IMR-90 (cell line): ENCODE results near the gene GMPR. TPM values are rescaled to one million over a fixed set of nuclear protein-coding genes. Genes with fewer than 3 reads are reported as not detected.

Experiments used
- ATAC-seq: fragments of 200-7000 bp; cut with Tn5 transposase; 2 replicates; pipeline ENCODE4 v1.9.1; 2020; ENCODE audit warnings: low read depth, mild to moderate bottlenecking, moderate library complexity
- BruUV-seq: library from RNA; stranded (reverse); fragments of 400-500 nt; replicated peaks from 2 replicates; lab custom pipeline; 2021; lab: Mats Ljungman, UMichigan
- CTCF ChIA-PET: fragments of 300-600 bp; formaldehyde crosslinking; extraction: SDS; loops from one replicate; lab custom pipeline; 2021; ENCODE audit warnings: antibody characterized with exemption; lab: Yijun Ruan, JAX
- POLR2A ChIA-PET: fragments of 300-600 bp; sonication (Branson Sonifier 250); formaldehyde crosslinking; loops from one replicate; lab custom pipeline; 2022; ENCODE audit warnings: antibody characterized with exemption; ENCODE audit not compliant: unreplicated experiment; lab: Charles Lee
- DNase-seq: peaks from one replicate; pipeline ENCODE4 v3.0.0; 2013
- H2AFZ ChIP-seq: replicated peaks from 2 replicates; pipeline ENCODE3; 2013; ENCODE audit warnings: low read length, mild to moderate bottlenecking; ENCODE audit not compliant: poor library complexity
- H2AK5ac ChIP-seq: 2 replicates; pipeline ENCODE4 v1.6.1; 2013; ENCODE audit warnings: low read depth, low read length, inconsistent platforms
- H2AK9ac ChIP-seq: replicated peaks from 2 replicates; pipeline ENCODE3; 2013; ENCODE audit warnings: mild to moderate bottlenecking, low read depth, low read length, moderate library complexity; ENCODE audit not compliant: poor library complexity
- H2BK120ac ChIP-seq: 2 replicates; pipeline ENCODE4 v1.6.1; 2013; ENCODE audit warnings: low read depth, low read length, inconsistent platforms
- H2BK15ac ChIP-seq: 3 replicates; pipeline ENCODE4 v1.6.1; 2013; ENCODE audit warnings: low read depth, low read length, inconsistent platforms
- H2BK20ac ChIP-seq: 2 replicates; pipeline ENCODE4 v1.6.1; 2013; ENCODE audit warnings: low read depth, mild to moderate bottlenecking, inconsistent platforms, low read length, moderate library complexity
- H2BK5ac ChIP-seq: 2 replicates; pipeline ENCODE4 v1.6.1; 2013; ENCODE audit warnings: mild to moderate bottlenecking, low read depth, low read length, inconsistent platforms; ENCODE audit not compliant: poor library complexity, severe bottlenecking
- H3K14ac ChIP-seq: replicated peaks from 2 replicates; pipeline ENCODE4 v1.6.1; 2013; ENCODE audit warnings: low read depth, low read length, inconsistent platforms
- H3K18ac ChIP-seq: 2 replicates; pipeline ENCODE4 v1.6.1; 2013; ENCODE audit warnings: low read depth, low read length, control low read depth
- H3K23ac ChIP-seq: 2 replicates; pipeline ENCODE4 v1.6.1; 2013; ENCODE audit warnings: low read depth, low read length, inconsistent platforms
- H3K27ac ChIP-seq: 2 replicates; pipeline ENCODE4 v1.5.1; 2013; ENCODE audit warnings: mild to moderate bottlenecking, control low read depth, low read length; ENCODE audit not compliant: insufficient read depth
- H3K27me3 ChIP-seq: 2 replicates; pipeline ENCODE4 v1.6.1; 2013; ENCODE audit warnings: low read length; ENCODE audit not compliant: control insufficient read depth, insufficient read depth
- H3K36me3 ChIP-seq: 2 replicates; pipeline ENCODE4 v1.6.1; 2013; ENCODE audit warnings: low read length, mixed read lengths; ENCODE audit not compliant: control insufficient read depth, insufficient read depth
- H3K4ac ChIP-seq: 2 replicates; pipeline ENCODE4 v1.6.1; 2013; ENCODE audit warnings: low read depth, low read length, inconsistent platforms
- H3K4me1 ChIP-seq: 2 replicates; pipeline ENCODE4 v1.6.1; 2013; ENCODE audit warnings: low read length, mixed read lengths; ENCODE audit not compliant: control insufficient read depth, insufficient read depth
- H3K4me2 ChIP-seq: 2 replicates; pipeline ENCODE4 v1.6.1; 2013; ENCODE audit warnings: low read depth, mild to moderate bottlenecking, control low read depth, low read length, moderate library complexity
- H3K4me3 ChIP-seq: 2 replicates; pipeline ENCODE4 v1.5.1; 2013; ENCODE audit warnings: low read depth, mild to moderate bottlenecking, control low read depth, low read length, moderate library complexity; ENCODE audit not compliant: insufficient read depth
- H3K56ac ChIP-seq: 2 replicates; pipeline ENCODE4 v1.6.1; 2013; ENCODE audit warnings: low read length, inconsistent platforms; ENCODE audit not compliant: insufficient read depth; ENCODE audit errors: extremely low read depth
- H3K79me1 ChIP-seq, 2 experiments: 2 replicates each; pipeline ENCODE4 v1.6.1; 2013; ENCODE audit warnings: low read length in 2 of 2, inconsistent platforms in 1 of 2, low read depth in 1 of 2
- H3K9ac ChIP-seq: 2 replicates; pipeline ENCODE4 v1.6.1; 2013; ENCODE audit warnings: low read depth, low read length, control low read depth
- H3K9me1 ChIP-seq: 2 replicates; pipeline ENCODE4 v1.6.1; 2013; ENCODE audit warnings: low read length, inconsistent platforms; ENCODE audit not compliant: insufficient read depth
- H3K9me3 ChIP-seq: 2 replicates; pipeline ENCODE4 v1.6.1; 2013; ENCODE audit warnings: low read length; ENCODE audit not compliant: control insufficient read depth, insufficient read depth
- H4K20me1 ChIP-seq: 2 replicates; pipeline ENCODE4 v1.6.1; 2013; ENCODE audit warnings: low read length, inconsistent platforms; ENCODE audit not compliant: insufficient read depth
- H4K5ac ChIP-seq: 2 replicates; pipeline ENCODE4 v1.6.1; 2013; ENCODE audit warnings: mild to moderate bottlenecking, low read depth, low read length, control low read depth
- H4K8ac ChIP-seq, 2 experiments: 2 replicates each; pipeline ENCODE4 v1.6.1; 2013; ENCODE audit warnings: low read depth in 2 of 2, low read length in 2 of 2, control low read depth in 1 of 2, inconsistent platforms in 1 of 2
- H4K91ac ChIP-seq: 2 replicates; pipeline ENCODE4 v1.6.1; 2013; ENCODE audit warnings: low read depth, low read length, inconsistent platforms; ENCODE audit not compliant: insufficient read depth
- BHLHE40 ChIP-seq: fragments of 150-350 bp; IDR thresholded peaks from 2 replicates; pipeline ENCODE4 v1.6.1; 2016; ENCODE audit warnings: mild to moderate bottlenecking, low read depth, low read length
- CEBPB ChIP-seq: IDR thresholded peaks from 2 replicates; pipeline ENCODE4 v1.6.1; 2012; ENCODE audit warnings: low read depth, low read length, improper control_type of control experiment
- CHD1 ChIP-seq: IDR thresholded peaks from 2 replicates; pipeline ENCODE4 v1.6.1; 2012; ENCODE audit warnings: low read depth, low read length, improper control_type of control experiment
- ELK1 ChIP-seq: fragments of 150-350 bp; IDR thresholded peaks from 2 replicates; pipeline ENCODE4 v1.6.1; 2016; ENCODE audit warnings: low read depth, mild to moderate bottlenecking, low read length, moderate library complexity, borderline replicate concordance
- FOS ChIP-seq: fragments of 150-350 bp; IDR thresholded peaks from 2 replicates; pipeline ENCODE4 v1.6.1; 2016; ENCODE audit warnings: low read depth, low read length
- MAFK ChIP-seq: IDR thresholded peaks from 2 replicates; pipeline ENCODE4 v1.6.1; 2012; ENCODE audit warnings: low read depth, low read length, improper control_type of control experiment
- MAZ ChIP-seq: IDR thresholded peaks from 2 replicates; pipeline ENCODE4 v1.6.1; 2012; ENCODE audit warnings: low read depth, mild to moderate bottlenecking, low read length, improper control_type of control experiment, moderate library complexity, borderline replicate concordance
- MXI1 ChIP-seq: IDR thresholded peaks from 2 replicates; pipeline ENCODE4 v1.6.1; 2012; ENCODE audit warnings: low read depth, mild to moderate bottlenecking, low read length, moderate library complexity, borderline replicate concordance
- NFE2L2 ChIP-seq: fragments of 150-350 bp; IDR thresholded peaks from 2 replicates; pipeline ENCODE4 v1.6.1; 2016; ENCODE audit warnings: low read depth, mild to moderate bottlenecking, low read length
- POLR2A ChIP-seq: IDR thresholded peaks from 2 replicates; pipeline ENCODE4 v1.6.1; 2012; ENCODE audit warnings: mild to moderate bottlenecking, low read depth, low read length
- RAD21 ChIP-seq: IDR thresholded peaks from 2 replicates; pipeline ENCODE4 v1.6.1; 2012; ENCODE audit warnings: low read length, improper control_type of control experiment
- RCOR1 ChIP-seq: IDR thresholded peaks from 2 replicates; pipeline ENCODE4 v1.6.1; 2012; ENCODE audit warnings: mild to moderate bottlenecking, low read length, improper control_type of control experiment; ENCODE audit not compliant: insufficient replicate concordance
- RFX5 ChIP-seq: IDR thresholded peaks from 2 replicates; pipeline ENCODE4 v1.8.0; 2012; ENCODE audit warnings: low read depth, mild to moderate bottlenecking, low read length, moderate library complexity
- SMC3 ChIP-seq: fragments of 150-350 bp; IDR thresholded peaks from 2 replicates; pipeline ENCODE4 v1.6.1; 2016; ENCODE audit warnings: low read depth, mild to moderate bottlenecking, antibody characterized with exemption, low read length, moderate library complexity
- WGBS, 2 experiments: methylation state at CpG; one replicate each; pipeline versions ENCODE4 v1.1.5 to v1.1.7; 2013; ENCODE audit warnings: missing lambda C conversion rate in 2 of 2; ENCODE audit not compliant: insufficient read length in 1 of 2; ENCODE audit errors: extremely low coverage in 2 of 2; 5-methylcytosine and 5-hydroxymethylcytosine counted together
- dilution Hi-C: fragments of 300-500 bp; cut with HindIII; formaldehyde crosslinking; loops from one replicate; pipeline ENCODE4 v1.14.3; 2018; ENCODE audit warnings: low sequenced_read_pairs; ENCODE audit not compliant: unreplicated experiment
- in situ Hi-C: fragments of 300-500 bp; cut with MboI; formaldehyde crosslinking; loops from 3 replicates; pipeline ENCODE4 v1.14.3; 2019; ENCODE audit warnings: low sequenced_read_pairs, inconsistent platforms, mixed read lengths
- intact Hi-C: fragments of 100-400 bp; cut with micrococcal nuclease; formaldehyde crosslinking; loops from 2 replicates; pipeline ENCODE4 v1.10.0; 2022
- polyA plus RNA-seq, 3 experiments: library from polyadenylated mRNA; depleted of rRNA; stranded (reverse); fragments of >200 nt; gene quantifications; 2 replicates each; pipeline ENCODE4 v1.2.3, GENCODE V29; 2012; ENCODE audit warnings: low replicate concordance in 1 of 3
- total RNA-seq: library from RNA; depleted of rRNA; stranded (reverse); fragments of >200 nt; gene quantifications from 2 replicates; pipeline ENCODE4 v1.2.3, GENCODE V29; 2012
- TF ChIP-seq, protein P1 (sequence below): conservative IDR thresholded peaks from 2 replicates; pipeline ENCODE4 v1.5.1; 2012; ENCODE audit warnings: mild to moderate bottlenecking, low read depth, low read length, improper control_type of control experiment
- TF ChIP-seq, protein P2 (sequence below): fragments of 150-350 bp; IDR thresholded peaks from 2 replicates; pipeline ENCODE4 v1.6.1; 2017; ENCODE audit warnings: mild to moderate bottlenecking, antibody characterized with exemption, low read length, low read depth

GMPR gene
- total and polyA plus RNA-seq, 2 of the 4 experiments (the other 2 are of a cell fraction), result 6.3 to 8.6 TPM

DNA sequence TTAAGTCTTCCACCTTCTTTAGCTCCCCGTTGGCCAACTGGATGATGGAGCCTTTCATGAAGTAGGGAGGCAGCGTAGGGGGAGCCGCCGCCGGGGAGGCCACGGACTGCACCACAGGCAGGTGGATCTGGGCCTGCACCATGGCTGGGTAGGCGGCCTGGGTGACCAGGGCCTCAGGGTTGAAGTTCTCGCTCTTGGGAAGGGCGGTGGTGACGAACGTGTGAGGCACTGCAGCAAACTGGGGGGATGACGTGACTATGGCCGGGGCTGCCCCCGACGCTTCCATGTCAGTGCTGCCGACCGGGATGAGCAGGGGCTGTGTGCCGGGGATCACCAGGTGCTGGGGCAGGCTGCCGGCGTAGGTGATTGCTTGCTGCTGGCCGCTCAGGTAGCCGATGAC is 88.1 kb downstream of the GMPR start:
- CTCF ChIA-PET, result no interaction called here

More for the DNA sequence above, 88.1 kb downstream of the GMPR start:
- Histone ChIP-seq H3K9ac (no peak overlapping the region), H3K23ac (no peak overlapping the region), H3K18ac (no peak overlapping the region), H2AFZ (no peak overlapping the region), H3K4me3 (no peak overlapping the region), H2BK5ac (no peak overlapping the region), H3K27me3 (no peaks in the 10 kb centered on the region), H3K27ac (no peak overlapping the region), H2AK9ac (no peak overlapping the region), H3K4me1 (peaks cover 3% of the 10 kb centered on the region; the same call in 1 of the 2 replicates), H4K20me1 (peaks cover 9% of the 10 kb centered on the region; the same call in 1 of the 2 replicates), H3K9me1 (peaks cover 2% of the 10 kb centered on the region; the same call in 1 of the 2 replicates), H3K14ac (no peak overlapping the region), H3K56ac (no peak overlapping the region), H4K91ac (no peak overlapping the region), H2AK5ac (no peak overlapping the region), H3K4me2 (no peak overlapping the region), H2BK120ac (no peak overlapping the region), H3K9me3 (no peaks in the 10 kb centered on the region), H2BK15ac (no peak overlapping the region), H4K5ac (no peak overlapping the region), H3K36me3 (peaks cover 19% of the 10 kb centered on the region), H3K79me1 (peaks cover 4 to 9% of the 10 kb centered on the region in 2 experiments; a peak in 1 of 4 replicates), H4K8ac (no peak overlapping the region), H2BK20ac (no peak overlapping the region), H3K4ac (no peak overlapping the region)
- DNase-seq (no peak), ATAC-seq (no peak)
- POLR2A ChIA-PET, result no interaction called here
- intact Hi-C loops, result no loop called here
- TF ChIP-seq CHD1, result no peak
- no peak for TF ChIP-seq ELK1
- TF ChIP-seq SMC3, result no peak
- no peak for TF ChIP-seq MXI1
- no peak for TF ChIP-seq CEBPB
- TF ChIP-seq, protein P1, sequence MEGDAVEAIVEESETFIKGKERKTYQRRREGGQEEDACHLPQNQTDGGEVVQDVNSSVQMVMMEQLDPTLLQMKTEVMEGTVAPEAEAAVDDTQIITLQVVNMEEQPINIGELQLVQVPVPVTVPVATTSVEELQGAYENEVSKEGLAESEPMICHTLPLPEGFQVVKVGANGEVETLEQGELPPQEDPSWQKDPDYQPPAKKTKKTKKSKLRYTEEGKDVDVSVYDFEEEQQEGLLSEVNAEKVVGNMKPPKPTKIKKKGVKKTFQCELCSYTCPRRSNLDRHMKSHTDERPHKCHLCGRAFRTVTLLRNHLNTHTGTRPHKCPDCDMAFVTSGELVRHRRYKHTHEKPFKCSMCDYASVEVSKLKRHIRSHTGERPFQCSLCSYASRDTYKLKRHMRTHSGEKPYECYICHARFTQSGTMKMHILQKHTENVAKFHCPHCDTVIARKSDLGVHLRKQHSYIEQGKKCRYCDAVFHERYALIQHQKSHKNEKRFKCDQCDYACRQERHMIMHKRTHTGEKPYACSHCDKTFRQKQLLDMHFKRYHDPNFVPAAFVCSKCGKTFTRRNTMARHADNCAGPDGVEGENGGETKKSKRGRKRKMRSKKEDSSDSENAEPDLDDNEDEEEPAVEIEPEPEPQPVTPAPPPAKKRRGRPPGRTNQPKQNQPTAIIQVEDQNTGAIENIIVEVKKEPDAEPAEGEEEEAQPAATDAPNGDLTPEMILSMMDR, result no peak
- TF ChIP-seq RAD21, result no peak
- no peak for TF ChIP-seq FOS
- TF ChIP-seq RCOR1, result no peak
- TF ChIP-seq BHLHE40, result no peak
- TF ChIP-seq, protein P2, sequence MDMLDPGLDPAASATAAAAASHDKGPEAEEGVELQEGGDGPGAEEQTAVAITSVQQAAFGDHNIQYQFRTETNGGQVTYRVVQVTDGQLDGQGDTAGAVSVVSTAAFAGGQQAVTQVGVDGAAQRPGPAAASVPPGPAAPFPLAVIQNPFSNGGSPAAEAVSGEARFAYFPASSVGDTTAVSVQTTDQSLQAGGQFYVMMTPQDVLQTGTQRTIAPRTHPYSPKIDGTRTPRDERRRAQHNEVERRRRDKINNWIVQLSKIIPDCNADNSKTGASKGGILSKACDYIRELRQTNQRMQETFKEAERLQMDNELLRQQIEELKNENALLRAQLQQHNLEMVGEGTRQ, result no peak
- TF ChIP-seq NFE2L2, result no peak
- no peak for TF ChIP-seq MAFK
- TF ChIP-seq RFX5, result no peak
- no peak for TF ChIP-seq POLR2A
- no peak for TF ChIP-seq MAZ
- 97% methylated on average over 21 of the region's 22 CpGs; no CpG with 5 or more reads in 1 of the 2 experiments for WGBS, 2 experiments
- in situ Hi-C loops, result no loop called here
- dilution Hi-C loops, result no loop called here
- no TSS peak for BruUV-seq
